H9 (cell line): ENCODE measurements around the gene HHATL. TPM values are rescaled to one million over a fixed set of nuclear protein-coding genes. Genes with fewer than 3 reads are reported as not detected.

Source experiments
- DNase-seq: peaks from one replicate; pipeline ENCODE4 v3.0.0-alpha.2; 2017
- H2AFZ ChIP-seq: one replicate; pipeline ENCODE4 v1.6.1; 2013; ENCODE audit warnings: mild to moderate bottlenecking, low read length, control low read depth, moderate library complexity
- H2AK5ac ChIP-seq: 2 replicates; pipeline ENCODE4 v1.6.1; 2013; ENCODE audit warnings: low read length, control low read depth, mixed read lengths; ENCODE audit not compliant: insufficient read length
- H2BK120ac ChIP-seq: one replicate; pipeline ENCODE4 v1.6.1; 2013; ENCODE audit warnings: low read depth, mild to moderate bottlenecking, low read length, control low read depth, inconsistent platforms; ENCODE audit not compliant: poor library complexity, severe bottlenecking
- H2BK12ac ChIP-seq: 2 replicates; pipeline ENCODE4 v1.6.1; 2013; ENCODE audit warnings: low read length, control low read depth, mixed read lengths, low read depth; ENCODE audit not compliant: insufficient read length
- H2BK15ac ChIP-seq: 2 replicates; pipeline ENCODE4 v1.6.1; 2013; ENCODE audit warnings: low read depth, low read length, control low read depth
- H2BK20ac ChIP-seq: one replicate; pipeline ENCODE4 v1.6.1; 2013; ENCODE audit warnings: low read depth, mild to moderate bottlenecking, low read length, control low read depth, inconsistent platforms; ENCODE audit not compliant: poor library complexity, severe bottlenecking
- H2BK5ac ChIP-seq: 2 replicates; pipeline ENCODE4 v1.6.1; 2013; ENCODE audit warnings: low read length, control low read depth, mixed read lengths; ENCODE audit not compliant: insufficient read length
- H3K14ac ChIP-seq: 2 replicates; pipeline ENCODE4 v1.6.1; 2013; ENCODE audit warnings: low read length, control low read depth; ENCODE audit not compliant: insufficient read depth
- H3K18ac ChIP-seq: 2 replicates; pipeline ENCODE4 v1.6.1; 2013; ENCODE audit warnings: low read depth, mild to moderate bottlenecking, mixed read lengths, low read length, control low read depth; ENCODE audit not compliant: insufficient read length
- H3K23ac ChIP-seq: 2 replicates; pipeline ENCODE4 v1.6.1; 2013; ENCODE audit warnings: low read length, control low read depth, mixed read lengths, low read depth; ENCODE audit not compliant: insufficient read length
- H3K23me2 ChIP-seq: 2 replicates; pipeline ENCODE4 v1.6.1; 2013; ENCODE audit warnings: low read depth, mild to moderate bottlenecking, mixed read lengths, low read length, control low read depth; ENCODE audit not compliant: insufficient read length, poor library complexity, severe bottlenecking
- H3K27ac ChIP-seq: 2 replicates; pipeline ENCODE4 v1.5.1; 2013; ENCODE audit warnings: low read length, control low read depth, mixed read lengths, low read depth; ENCODE audit not compliant: insufficient read length
- H3K27me3 ChIP-seq: 2 replicates; pipeline ENCODE4 v1.6.1; 2013; ENCODE audit warnings: low read length, control low read depth, inconsistent platforms; ENCODE audit not compliant: insufficient read depth
- H3K4ac ChIP-seq: 2 replicates; pipeline ENCODE4 v1.6.1; 2013; ENCODE audit warnings: low read depth, mild to moderate bottlenecking, control low read depth, inconsistent platforms, low read length, moderate library complexity
- H3K4me1 ChIP-seq: 2 replicates; pipeline ENCODE4 v1.6.1; 2013; ENCODE audit warnings: low read length, control low read depth, inconsistent platforms; ENCODE audit not compliant: insufficient read depth
- H3K4me2 ChIP-seq: 2 replicates; pipeline ENCODE4 v1.6.1; 2013; ENCODE audit warnings: low read length, control low read depth, mixed read lengths; ENCODE audit not compliant: insufficient read length, insufficient read depth
- H3K56ac ChIP-seq: 2 replicates; pipeline ENCODE4 v1.6.1; 2013; ENCODE audit warnings: low read depth, mild to moderate bottlenecking, mixed read lengths, low read length, control low read depth; ENCODE audit not compliant: insufficient read length
- H3K79me1 ChIP-seq: 2 replicates; pipeline ENCODE4 v1.6.1; 2013; ENCODE audit warnings: low read depth, mild to moderate bottlenecking, moderate library complexity, low read length, control low read depth, inconsistent platforms; ENCODE audit not compliant: insufficient read depth, poor library complexity, severe bottlenecking
- H3K79me2 ChIP-seq: 2 replicates; pipeline ENCODE4 v1.6.1; 2013; ENCODE audit warnings: low read length, control low read depth, inconsistent platforms; ENCODE audit not compliant: insufficient read depth
- H3K9ac ChIP-seq: 2 replicates; pipeline ENCODE4 v1.6.1; 2013; ENCODE audit warnings: low read length, control low read depth, mixed read lengths; ENCODE audit not compliant: insufficient read length; ENCODE audit errors: extremely low read depth
- H3K9me3 ChIP-seq: one replicate; pipeline ENCODE4 v1.6.1; 2013; ENCODE audit warnings: low read depth, low read length, inconsistent platforms; ENCODE audit not compliant: control insufficient read depth
- H3T11ph ChIP-seq: one replicate; pipeline ENCODE4 v1.6.1; 2013; ENCODE audit warnings: mild to moderate bottlenecking, low read length, control low read depth, inconsistent platforms
- H4K20me1 ChIP-seq: one replicate; pipeline ENCODE4 v1.6.1; 2013; ENCODE audit not compliant: control insufficient read depth, insufficient read length, insufficient read depth
- H4K5ac ChIP-seq: 2 replicates; pipeline ENCODE4 v1.6.1; 2013; ENCODE audit warnings: low read depth, mild to moderate bottlenecking, mixed read lengths, low read length, control low read depth; ENCODE audit not compliant: insufficient read length
- H4K8ac ChIP-seq: replicated peaks from 2 replicates; pipeline ENCODE4 v1.6.1; 2013; ENCODE audit warnings: low read length, control low read depth, mixed read lengths, low read depth; ENCODE audit not compliant: insufficient read length
- H4K91ac ChIP-seq: 2 replicates; pipeline ENCODE4 v1.6.1; 2013; ENCODE audit warnings: low read depth, mild to moderate bottlenecking, moderate library complexity, mixed read lengths, low read length, control low read depth; ENCODE audit not compliant: insufficient read length
- H3K27ac Mint-ChIP-seq, 3 experiments: 2 replicates in 2 of 3; 3 replicates in 1 of 3; pipeline ENCODE4 v1.8.0; 2020 to 2021; ENCODE audit warnings: mixed read lengths in 3 of 3, mild to moderate bottlenecking in 1 of 3, moderate library complexity in 1 of 3
- H3K27me3 Mint-ChIP-seq: 2 replicates; pipeline ENCODE4 v1.8.0; 2021; ENCODE audit warnings: low read depth, mild to moderate bottlenecking, moderate library complexity, mixed read lengths
- H3K36me3 Mint-ChIP-seq, 3 experiments: 2 replicates in 2 of 3; 3 replicates in 1 of 3; pipeline ENCODE4 v1.8.0; 2020 to 2021; ENCODE audit warnings: low read depth in 3 of 3, mixed read lengths in 3 of 3; ENCODE audit not compliant: insufficient read depth in 1 of 3
- H3K4me1 Mint-ChIP-seq, 2 experiments: 2 replicates each; pipeline ENCODE4 v1.8.0; 2020; ENCODE audit warnings: mixed read lengths in 2 of 2
- H3K4me3 Mint-ChIP-seq, 2 experiments: 2 replicates in 1 of 2; 3 replicates in 1 of 2; pipeline ENCODE4 v1.8.0; 2020 to 2021; ENCODE audit warnings: mild to moderate bottlenecking in 2 of 2, mixed read lengths in 2 of 2, moderate library complexity in 1 of 2
- H3K9me3 Mint-ChIP-seq, 2 experiments: 2 replicates in 1 of 2; 3 replicates in 1 of 2; pipeline ENCODE4 v1.8.0; 2020; ENCODE audit warnings: mild to moderate bottlenecking in 2 of 2, mixed read lengths in 2 of 2, moderate library complexity in 1 of 2
- CTCF ChIP-seq: fragments of 200-600 bp; sonication (generic); conservative IDR thresholded peaks from 3 replicates; pipeline ENCODE4 v1.8.0; 2021; ENCODE audit warnings: antibody characterized with exemption, mild to moderate bottlenecking
- WGBS: extraction: QIAGEN DNeasy Blood & Tissue Kit; methylation state at CpG from one replicate; pipeline ENCODE4 v1.1.7; 2013; ENCODE audit warnings: missing lambda C conversion rate, low lambda C conversion rate, mixed read lengths; ENCODE audit not compliant: insufficient read length; ENCODE audit errors: extremely low coverage; 5-methylcytosine and 5-hydroxymethylcytosine counted together
- total RNA-seq: library from RNA; stranded (reverse); gene quantifications from 2 replicates; pipeline ENCODE4 v1.2.1, GENCODE V29; 2021

The HHATL gene
- total RNA-seq, 1 experiment from 2014 or later = 0.46 TPM

DNA sequence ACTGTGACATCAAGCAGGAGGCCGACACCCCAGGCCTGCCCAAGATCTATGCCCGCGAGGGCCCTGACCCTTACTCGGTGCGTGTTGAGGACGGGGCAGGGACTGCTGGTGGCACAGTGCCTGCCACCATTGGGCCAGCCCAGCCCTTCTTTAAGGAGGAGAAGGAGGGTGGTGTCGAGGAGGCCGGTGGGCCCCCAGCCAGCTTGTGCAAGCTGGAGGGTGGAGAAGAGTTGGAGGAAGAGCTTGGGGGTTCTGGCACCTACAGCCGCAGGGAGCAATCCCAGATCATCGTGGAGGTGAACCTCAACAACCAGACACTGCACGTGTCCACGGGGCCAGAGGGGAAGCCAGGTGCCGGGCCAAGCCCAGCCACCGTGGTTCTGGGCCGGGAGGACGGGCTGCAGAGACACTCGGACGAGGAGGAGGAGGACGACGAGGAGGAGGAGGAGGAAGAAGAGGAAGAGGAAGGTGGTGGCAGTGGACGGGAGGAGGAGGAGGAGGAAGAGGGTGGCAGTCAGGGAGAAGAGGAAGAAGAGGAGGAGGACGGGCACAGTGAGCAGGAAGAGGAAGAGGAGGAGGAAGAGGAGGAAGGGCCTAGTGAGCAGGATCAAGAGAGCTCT is 43.7 kb downstream of the HHATL start:
- peaks cover 2 to 22% of the 10 kb centered on the region in 2 experiments; a peak in 2 of 4 replicates for H3K4me1 Mint-ChIP-seq
- Histone ChIP-seq H2AK5ac (no peak overlapping the region), H3K4me2 (no peak overlapping the region), H4K91ac (no peak overlapping the region), H3K56ac (no peak overlapping the region), H3K14ac (no peak overlapping the region), H3K27me3 (no peaks in the 10 kb centered on the region), H2AFZ (no peak overlapping the region), H3K4me1 (peaks cover 6% of the 10 kb centered on the region; the same call in 1 of the 2 replicates), H2BK12ac (no peak overlapping the region), H3K23me2 (no peaks in the 10 kb centered on the region), H4K8ac (no peak overlapping the region), H3K9ac (no peak overlapping the region), H3K4ac (no peak overlapping the region), H2BK120ac (no peak overlapping the region), H3T11ph (no peak overlapping the region), H2BK20ac (no peak overlapping the region), H3K18ac (no peak overlapping the region), H2BK15ac (no peak overlapping the region), H2BK5ac (no peak overlapping the region), H4K5ac (no peak overlapping the region), H3K23ac (no peak overlapping the region), H4K20me1 (no peaks in the 10 kb centered on the region), H3K27ac (no peak overlapping the region), H3K9me3 (no peaks in the 10 kb centered on the region), H3K79me2 (no peaks in the 10 kb centered on the region), H3K79me1 (no peaks in the 10 kb centered on the region)
- no peak for DNase-seq
- H3K27ac Mint-ChIP-seq = no peak overlapping the region; a peak in 1 of 7 replicates
- H3K9me3 Mint-ChIP-seq = no peaks in the 10 kb centered on the region
- TF ChIP-seq CTCF = no peak
- H3K36me3 Mint-ChIP-seq = peaks cover 3 to 21% (median 8%) of the 10 kb centered on the region in 3 experiments
- no CpG with 5 or more reads among the region's 22 CpGs for WGBS
- H3K4me3 Mint-ChIP-seq = no peak overlapping the region
- H3K27me3 Mint-ChIP-seq = no peaks in the 10 kb centered on the region
